Gastrocnemius medialis (tissue), 4 donors: ENCODE results near the gene UBL7.

ENCODE experiments used
- CTCF ChIP-seq, 5 experiments: fragments of 450-650 bp in 3 of 5; fragments of 200-600 bp in 2 of 5; sonication (generic) in 2 of 5; IDR thresholded peaks in 4 of 5; conservative IDR thresholded peaks in 1 of 5; 1 replicate in 4 of 5; 2 replicates in 1 of 5; pipeline ENCODE4 v1.5.1; 2016 to 2019; ENCODE audit warnings: antibody characterized with exemption in 5 of 5, mild to moderate bottlenecking in 3 of 5, moderate library complexity in 3 of 5
- POLR2A ChIP-seq, 2 donors: fragments of 450-650 bp; IDR thresholded peaks; one replicate each; pipeline ENCODE4 v1.6.1; 2017; ENCODE audit warnings: antibody characterized with exemption in 2 of 2, mild to moderate bottlenecking in 2 of 2, moderate library complexity in 2 of 2

GRCh38 chr15:74400313-74400860, 60.6 kb downstream of the UBL7 start:
- no peak for TF ChIP-seq CTCF (IDR thresholded peaks at IDR 0.05 in 4 of 5, conservative IDR thresholded peaks at IDR 0.05 in 1 of 5)
- no peak for TF ChIP-seq POLR2A (IDR thresholded peaks at IDR 0.05)
